Measurements from ENCODE around the gene GAP43. TPM values are rescaled to one million over a fixed set of nuclear protein-coding genes. Genes with fewer than 3 reads are reported as not detected.

The GAP43 gene
- total RNA-seq (ENCODE audit: low replicate concordance) = 4.2 and 46.5 TPM in 2 replicates
- long read RNA-seq, transcript GAP43-201 (3 exons, 1,691 nt) = major isoform, 8 of 8 reads
- long read RNA-seq, partial matches to known transcripts = 0 of 8 reads
- long read RNA-seq, other reads (novel, unspliced or antisense) = 0 of 8 reads

DNA sequence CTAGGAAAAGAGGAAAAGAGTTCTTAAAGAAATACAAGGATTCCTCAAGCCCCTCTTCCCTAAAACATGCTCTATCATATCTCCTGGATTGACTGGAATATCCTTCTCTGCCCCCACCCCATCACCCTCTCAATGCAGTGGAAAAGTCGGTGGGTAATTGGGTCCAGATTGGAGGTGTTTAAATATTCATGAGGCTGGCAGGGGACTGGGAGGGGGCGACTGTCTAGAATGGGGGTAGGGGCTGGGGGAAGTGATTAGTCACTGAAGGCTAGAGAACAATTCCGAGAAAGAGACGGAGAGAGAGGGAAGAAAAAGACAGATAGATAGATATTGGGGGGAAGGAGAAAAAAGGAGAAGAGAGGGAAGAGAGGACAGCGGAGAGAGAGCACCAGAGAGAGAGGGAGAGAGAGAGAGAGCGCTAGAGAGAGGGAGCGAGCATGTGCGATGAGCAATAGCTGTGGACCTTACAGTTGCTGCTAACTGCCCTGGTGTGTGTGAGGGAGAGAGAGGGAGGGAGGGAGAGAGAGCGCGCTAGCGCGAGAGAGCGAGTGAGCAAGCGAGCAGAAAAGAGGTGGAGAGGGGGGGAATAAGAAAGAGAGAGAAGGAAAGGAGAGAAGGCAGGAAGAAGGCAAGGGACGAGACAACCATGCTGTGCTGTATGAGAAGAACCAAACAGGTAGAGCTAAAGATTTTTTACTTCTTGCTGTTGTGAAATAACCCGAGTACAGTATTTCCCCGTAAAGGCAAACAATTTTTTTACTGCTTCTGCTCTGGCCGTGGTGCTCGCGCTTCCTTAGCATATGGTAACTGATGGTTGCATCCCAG is at the start of gene GAP43:
Gene GAP43, plus strand, starts transcription at position 467 of the 825 bp plus-strand sequence. Its CDS starts 180 bp downstream, at position 647.
- TF ChIP-seq, protein P1, sequence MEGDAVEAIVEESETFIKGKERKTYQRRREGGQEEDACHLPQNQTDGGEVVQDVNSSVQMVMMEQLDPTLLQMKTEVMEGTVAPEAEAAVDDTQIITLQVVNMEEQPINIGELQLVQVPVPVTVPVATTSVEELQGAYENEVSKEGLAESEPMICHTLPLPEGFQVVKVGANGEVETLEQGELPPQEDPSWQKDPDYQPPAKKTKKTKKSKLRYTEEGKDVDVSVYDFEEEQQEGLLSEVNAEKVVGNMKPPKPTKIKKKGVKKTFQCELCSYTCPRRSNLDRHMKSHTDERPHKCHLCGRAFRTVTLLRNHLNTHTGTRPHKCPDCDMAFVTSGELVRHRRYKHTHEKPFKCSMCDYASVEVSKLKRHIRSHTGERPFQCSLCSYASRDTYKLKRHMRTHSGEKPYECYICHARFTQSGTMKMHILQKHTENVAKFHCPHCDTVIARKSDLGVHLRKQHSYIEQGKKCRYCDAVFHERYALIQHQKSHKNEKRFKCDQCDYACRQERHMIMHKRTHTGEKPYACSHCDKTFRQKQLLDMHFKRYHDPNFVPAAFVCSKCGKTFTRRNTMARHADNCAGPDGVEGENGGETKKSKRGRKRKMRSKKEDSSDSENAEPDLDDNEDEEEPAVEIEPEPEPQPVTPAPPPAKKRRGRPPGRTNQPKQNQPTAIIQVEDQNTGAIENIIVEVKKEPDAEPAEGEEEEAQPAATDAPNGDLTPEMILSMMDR (conservative IDR thresholded peaks at IDR 0.05) = no peak
- Mint-ChIP-seq H3K4me3 (peak within 1 kb of the TSS; percentile 90), H3K9me3 (no peaks in the 10 kb centered on the region), H3K27ac (peak within 1 kb of the TSS; percentile 68), H3K27me3 (peaks cover 48% of the 10 kb centered on the region), H3K4me1 (ENCODE audit: unreplicated experiment) (peaks cover 20% of the 10 kb centered on the region), H3K36me3 (no peaks in the 10 kb centered on the region)
- DNase-seq (ENCODE audit: extremely low spot score, unreplicated experiment) = peak; percentile 68

DNA sequence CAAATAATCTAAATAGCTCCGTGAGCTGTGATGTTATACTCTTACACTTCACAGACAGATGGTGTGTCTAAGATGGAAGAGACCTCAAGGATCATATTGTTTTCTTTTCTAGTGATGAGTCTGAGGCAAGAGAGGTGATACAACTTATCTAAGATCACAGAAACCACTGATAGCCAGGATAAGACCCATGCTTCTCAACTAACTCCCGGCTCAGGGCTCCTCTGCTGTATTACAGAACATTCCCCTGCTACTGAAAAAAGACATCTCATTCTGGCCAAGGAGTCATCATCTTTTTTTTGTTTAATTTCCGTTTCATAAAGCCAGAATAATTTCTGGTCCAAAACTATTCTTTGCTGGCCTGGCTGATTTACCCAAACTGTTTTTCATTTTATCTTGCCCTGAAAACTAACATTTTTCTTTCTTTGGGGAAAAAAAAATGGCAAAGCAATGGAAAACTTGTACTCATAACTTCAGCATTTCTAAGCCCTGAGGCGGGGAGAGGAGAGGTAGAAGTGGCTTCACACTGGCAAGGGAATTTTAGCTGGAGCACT is 46.9 kb upstream of the GAP43 start:
- Mint-ChIP-seq H3K4me1 (ENCODE audit: unreplicated experiment) (peaks cover 7% of the 10 kb centered on the region), H3K4me3 (no peak overlapping the region), H3K27me3 (no peaks in the 10 kb centered on the region), H3K36me3 (no peaks in the 10 kb centered on the region), H3K9me3 (no peaks in the 10 kb centered on the region), H3K27ac (no peak overlapping the region)
- TF ChIP-seq, protein P1 (conservative IDR thresholded peaks at IDR 0.05) = no peak
- no peak for DNase-seq (ENCODE audit: extremely low spot score, unreplicated experiment)

DNA sequence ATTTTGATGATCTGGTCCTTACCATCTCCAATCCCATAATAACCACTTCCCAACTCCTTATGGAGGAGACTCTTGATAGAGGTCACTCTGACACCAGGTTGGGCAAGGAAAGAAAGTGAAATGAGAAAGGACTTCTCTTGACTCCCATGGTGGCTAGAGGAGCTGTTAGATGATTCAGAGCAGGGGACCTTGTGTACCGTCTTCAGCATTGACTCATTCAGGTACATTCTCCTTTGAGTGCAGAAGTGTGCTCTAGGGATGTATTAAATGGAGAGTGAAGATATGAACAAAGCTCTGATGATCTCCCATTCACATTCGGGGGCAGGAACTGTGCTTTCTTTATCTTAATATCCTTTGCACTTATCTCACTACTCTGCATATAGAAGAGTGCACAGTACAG is 46.3 kb upstream of the GAP43 start:
- Mint-ChIP-seq H3K27me3 (no peaks in the 10 kb centered on the region), H3K9me3 (no peaks in the 10 kb centered on the region), H3K4me3 (no peak overlapping the region), H3K4me1 (ENCODE audit: unreplicated experiment) (peaks cover 13% of the 10 kb centered on the region), H3K27ac (no peak overlapping the region), H3K36me3 (no peaks in the 10 kb centered on the region)
- no peak for DNase-seq (ENCODE audit: extremely low spot score, unreplicated experiment)
- TF ChIP-seq, protein P1 (conservative IDR thresholded peaks at IDR 0.05) = no peak

DNA sequence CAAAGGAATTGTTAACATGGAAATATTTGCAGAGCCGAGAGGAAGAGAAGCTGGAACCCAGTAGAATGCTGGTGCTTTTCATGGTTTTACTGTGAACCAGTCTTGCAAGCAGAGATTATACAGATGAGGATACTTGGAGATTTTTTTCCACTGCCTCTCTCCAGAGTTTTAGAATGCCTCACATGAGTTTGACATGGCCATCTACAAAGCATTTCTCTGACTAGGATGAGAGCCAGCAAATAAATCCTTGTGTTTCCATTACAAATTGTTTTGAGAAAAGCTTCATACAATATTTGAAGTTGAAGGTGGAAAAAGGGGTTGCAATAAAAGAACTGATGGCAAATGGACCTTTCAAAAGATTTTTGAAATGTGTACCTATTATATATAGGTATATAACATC is 45.0 kb upstream of the GAP43 start:
- no peak overlapping the region for H3K27ac Mint-ChIP-seq

GRCh38 chr3:115580566-115580965 is 42.7 kb upstream of the GAP43 start:
- TF ChIP-seq, protein P1 (conservative IDR thresholded peaks at IDR 0.05) = no peak
- Mint-ChIP-seq H3K27ac (no peak overlapping the region), H3K36me3 (no peaks in the 10 kb centered on the region), H3K4me3 (no peak overlapping the region), H3K4me1 (ENCODE audit: unreplicated experiment) (peaks cover 13% of the 10 kb centered on the region), H3K27me3 (no peaks in the 10 kb centered on the region), H3K9me3 (no peaks in the 10 kb centered on the region)
- no peak for DNase-seq (ENCODE audit: extremely low spot score, unreplicated experiment)

More for the DNA sequence above, 45.0 kb upstream of the GAP43 start:
- DNase-seq (ENCODE audit: extremely low spot score, unreplicated experiment) = no peak
- H3K4me1 Mint-ChIP-seq (ENCODE audit: unreplicated experiment) = peaks cover 13% of the 10 kb centered on the region
- H3K27me3 Mint-ChIP-seq = no peaks in the 10 kb centered on the region
- H3K36me3 Mint-ChIP-seq = no peaks in the 10 kb centered on the region
- no peaks in the 10 kb centered on the region for H3K9me3 Mint-ChIP-seq
- H3K4me3 Mint-ChIP-seq = no peak overlapping the region
- TF ChIP-seq, protein P1 (conservative IDR thresholded peaks at IDR 0.05) = no peak
